SJCRH30 (cell line): ENCODE measurements around the gene OR2H2. TPM values are rescaled to one million over a fixed set of nuclear protein-coding genes. Genes with fewer than 3 reads are reported as not detected.

Source experiments
- DNase-seq, 2 experiments: peaks; one replicate each; pipeline ENCODE4 v3.0.0-alpha.2; 2015 to 2020
- H3K27ac ChIP-seq: fragments of 250-450 bp; sonication (Bioruptor Pico); 2 replicates; pipeline ENCODE4 v1.5.1; 2020; ENCODE audit warnings: mild to moderate bottlenecking, moderate library complexity
- H3K27me3 ChIP-seq: fragments of 250-450 bp; sonication (Bioruptor Pico); 2 replicates; pipeline ENCODE4 v1.5.1; 2020; ENCODE audit warnings: mild to moderate bottlenecking, moderate library complexity
- H3K36me3 ChIP-seq: fragments of 250-450 bp; sonication (Bioruptor Pico); 2 replicates; pipeline ENCODE4 v1.5.1; 2020; ENCODE audit warnings: mild to moderate bottlenecking, moderate library complexity
- H3K4me1 ChIP-seq: fragments of 250-450 bp; sonication (Bioruptor Pico); 2 replicates; pipeline ENCODE4 v1.5.1; 2020; ENCODE audit warnings: mild to moderate bottlenecking, moderate library complexity
- H3K4me3 ChIP-seq: fragments of 250-450 bp; sonication (Bioruptor Pico); 2 replicates; pipeline ENCODE4 v1.5.1; 2020; ENCODE audit warnings: mild to moderate bottlenecking, moderate library complexity
- H3K9me3 ChIP-seq: fragments of 250-450 bp; sonication (Bioruptor Pico); replicated peaks from 2 replicates; pipeline ENCODE4 v1.5.1; 2020; ENCODE audit warnings: mild to moderate bottlenecking, moderate library complexity
- total RNA-seq: library from RNA; depleted of rRNA; stranded (reverse); fragments of >200 nt; shearing (Covaris generic); gene quantifications from 2 replicates; pipeline ENCODE4 v1.2.3, GENCODE V29; 2014

OR2H2 gene
- total RNA-seq, 1 experiment from 2014 or later = not detected

- Histone ChIP-seq H3K9me3 (no peaks in the 10 kb centered on the region), H3K4me1 (no peaks in the 10 kb centered on the region), H3K27ac (no peak overlapping the region), H3K36me3 (no peaks in the 10 kb centered on the region), H3K4me3 (no peak overlapping the region), H3K27me3 (no peaks in the 10 kb centered on the region)
- DNase-seq = no peak
Observed at GRCh38 chr6:29567541-29567940, 17.4 kb upstream of the OR2H2 start.

DNA sequence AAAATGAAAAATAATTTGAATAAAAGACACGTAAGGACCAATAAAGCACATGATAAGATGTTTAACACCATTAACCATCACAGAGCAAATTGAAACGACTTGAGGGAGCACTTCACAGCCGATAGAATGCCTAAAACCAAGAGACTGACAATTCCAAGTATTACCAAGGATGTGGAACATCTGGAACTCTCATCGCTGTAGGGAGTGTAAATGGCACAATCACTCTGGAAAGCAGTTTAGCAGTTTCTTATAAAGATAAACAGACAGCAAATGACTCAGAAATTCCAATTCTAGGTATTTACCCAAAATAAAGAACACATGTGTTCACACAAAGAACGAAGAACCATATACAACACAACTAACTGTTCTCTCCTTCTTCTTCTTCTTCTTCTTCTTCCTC is 16.9 kb upstream of the OR2H2 start:
- Histone ChIP-seq H3K4me3 (no peak overlapping the region), H3K27me3 (no peaks in the 10 kb centered on the region), H3K36me3 (no peaks in the 10 kb centered on the region), H3K9me3 (no peaks in the 10 kb centered on the region), H3K27ac (no peak overlapping the region), H3K4me1 (no peaks in the 10 kb centered on the region)
- no peak for DNase-seq

- DNase-seq = no peak
- no peaks in the 10 kb centered on the region for H3K9me3 ChIP-seq
- H3K27me3 ChIP-seq = no peaks in the 10 kb centered on the region
- no peaks in the 10 kb centered on the region for H3K4me1 ChIP-seq
- H3K36me3 ChIP-seq = no peaks in the 10 kb centered on the region
- no peak overlapping the region for H3K27ac ChIP-seq
- H3K4me3 ChIP-seq = no peak overlapping the region
Observed at GRCh38 chr6:29576056-29576455, 8.9 kb upstream of the OR2H2 start.

- Histone ChIP-seq H3K27ac (no peak overlapping the region), H3K4me3 (no peak overlapping the region), H3K36me3 (no peaks in the 10 kb centered on the region), H3K27me3 (no peaks in the 10 kb centered on the region), H3K9me3 (no peaks in the 10 kb centered on the region), H3K4me1 (no peaks in the 10 kb centered on the region)
- no peak for DNase-seq
Observed at GRCh38 chr6:29577544-29577943, 7.4 kb upstream of the OR2H2 start.

DNA sequence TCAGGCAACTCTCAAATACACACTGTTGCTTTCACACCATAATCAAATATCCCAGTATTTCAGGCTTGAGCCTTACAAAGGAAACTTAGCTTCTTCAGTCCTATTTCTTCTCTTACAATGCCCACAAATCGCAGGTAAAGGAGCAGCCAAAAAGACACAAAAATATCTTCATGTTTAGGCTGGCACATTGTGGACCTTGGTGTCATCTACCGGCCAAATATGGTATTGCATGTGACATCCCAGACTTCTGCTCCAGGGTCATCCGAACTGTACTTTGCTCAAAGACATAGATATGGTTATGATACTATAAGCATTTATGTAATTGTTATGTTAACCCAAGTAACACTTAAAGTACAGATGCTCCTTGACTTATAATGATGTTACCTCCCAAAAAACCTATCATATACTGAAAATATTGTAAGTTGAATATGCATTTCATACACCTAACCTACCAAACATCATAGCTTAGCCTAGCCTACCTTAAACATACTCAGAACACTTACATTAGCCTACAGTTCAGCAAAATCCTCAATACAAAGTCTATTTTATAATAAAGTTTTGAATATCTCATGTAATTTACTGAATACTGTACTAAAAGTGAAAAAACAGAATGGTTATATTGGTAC is 4.6 kb downstream of the OR2H2 start:
- no peaks in the 10 kb centered on the region for H3K27me3 ChIP-seq
- no peaks in the 10 kb centered on the region for H3K9me3 ChIP-seq
- 0 out of 2 replicates have a peak, but pooled peaks cover 3% of the 10 kb centered on the region for H3K4me1 ChIP-seq
- no peak overlapping the region for H3K4me3 ChIP-seq
- H3K27ac ChIP-seq = no peak overlapping the region
- H3K36me3 ChIP-seq = no peaks in the 10 kb centered on the region
- DNase-seq = peak; percentile 11 to 68

GRCh38 chr6:29590218-29590808 is 5.4 kb downstream of the OR2H2 start:
- DNase-seq = no peak
- Histone ChIP-seq H3K27me3 (no peaks in the 10 kb centered on the region), H3K27ac (no peak overlapping the region), H3K36me3 (no peaks in the 10 kb centered on the region), H3K9me3 (no peaks in the 10 kb centered on the region), H3K4me1 (0 out of 2 replicates have a peak, but pooled peaks cover 3% of the 10 kb centered on the region), H3K4me3 (no peak overlapping the region)

DNA sequence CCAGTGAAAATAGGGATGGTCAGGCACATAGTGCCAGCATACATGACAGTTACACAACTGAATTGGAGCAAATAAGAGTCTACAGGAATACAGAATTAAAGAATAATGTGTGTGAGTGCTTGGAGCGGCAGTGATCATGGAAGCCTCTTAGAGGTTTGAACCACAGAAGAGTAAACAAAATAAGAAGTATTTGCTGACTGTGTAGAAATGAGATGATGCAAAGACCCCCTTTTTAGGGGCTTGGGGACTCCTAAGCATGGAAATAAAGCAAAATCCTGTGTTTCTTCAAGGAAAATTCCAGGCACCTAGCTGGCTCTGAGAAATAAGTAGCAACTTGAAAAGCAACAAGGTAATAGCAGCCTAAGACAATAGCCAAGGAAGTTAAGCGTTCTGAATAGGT is 6.8 kb downstream of the OR2H2 start:
- Histone ChIP-seq H3K27me3 (no peaks in the 10 kb centered on the region), H3K9me3 (no peaks in the 10 kb centered on the region), H3K4me1 (0 out of 2 replicates have a peak, but pooled peaks cover 3% of the 10 kb centered on the region), H3K27ac (no peak overlapping the region), H3K4me3 (no peak overlapping the region), H3K36me3 (no peaks in the 10 kb centered on the region)
- DNase-seq = no peak

- no peak overlapping the region for H3K27ac ChIP-seq
- H3K4me3 ChIP-seq = no peak overlapping the region
- no peaks in the 10 kb centered on the region for H3K36me3 ChIP-seq
- H3K9me3 ChIP-seq = no peaks in the 10 kb centered on the region
- DNase-seq = no peak
- no peaks in the 10 kb centered on the region for H3K27me3 ChIP-seq
- 0 out of 2 replicates have a peak, but pooled peaks cover 3% of the 10 kb centered on the region for H3K4me1 ChIP-seq
Observed at GRCh38 chr6:29593199-29593855, 8.4 kb downstream of the OR2H2 start.

DNA sequence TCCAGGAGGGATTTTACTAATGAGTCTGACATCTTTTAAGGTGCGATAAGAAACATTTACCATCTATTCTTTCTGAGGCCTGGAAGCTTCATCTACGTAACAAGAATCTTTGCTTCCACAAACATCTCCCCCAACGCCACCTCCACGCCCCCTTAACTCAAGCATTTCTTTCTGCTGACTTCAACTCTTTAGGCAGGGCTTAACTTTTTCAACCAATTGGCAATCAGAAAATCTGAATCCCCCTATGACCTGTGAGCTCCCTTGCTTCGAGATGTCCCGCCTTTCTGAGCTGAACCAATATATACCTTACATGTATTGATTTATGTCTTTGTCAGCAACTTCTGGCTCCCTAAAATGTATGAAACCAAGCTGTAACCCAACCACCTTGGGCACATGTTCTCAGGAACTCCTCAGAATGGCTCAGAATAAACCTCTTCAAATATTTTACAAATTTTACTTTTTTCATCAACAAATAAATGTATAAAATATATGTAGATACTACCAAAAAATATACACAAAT is 11.5 kb downstream of the OR2H2 start:
- Histone ChIP-seq H3K9me3 (no peaks in the 10 kb centered on the region), H3K4me3 (no peak overlapping the region), H3K27ac (no peak overlapping the region), H3K4me1 (0 out of 2 replicates have a peak, but pooled peaks cover 3% of the 10 kb centered on the region), H3K36me3 (0 out of 2 replicates have a peak, but pooled peaks cover 2% of the 10 kb centered on the region), H3K27me3 (no peaks in the 10 kb centered on the region)
- DNase-seq = no peak

- Histone ChIP-seq H3K36me3 (0 out of 2 replicates have a peak, but pooled peaks cover 2% of the 10 kb centered on the region), H3K27ac (no peak overlapping the region), H3K4me1 (0 out of 2 replicates have a peak, but pooled peaks cover 3% of the 10 kb centered on the region), H3K4me3 (no peak overlapping the region), H3K27me3 (no peaks in the 10 kb centered on the region), H3K9me3 (no peaks in the 10 kb centered on the region)
- DNase-seq = no peak
Observed at GRCh38 chr6:29597184-29597583, 12.3 kb downstream of the OR2H2 start.

DNA sequence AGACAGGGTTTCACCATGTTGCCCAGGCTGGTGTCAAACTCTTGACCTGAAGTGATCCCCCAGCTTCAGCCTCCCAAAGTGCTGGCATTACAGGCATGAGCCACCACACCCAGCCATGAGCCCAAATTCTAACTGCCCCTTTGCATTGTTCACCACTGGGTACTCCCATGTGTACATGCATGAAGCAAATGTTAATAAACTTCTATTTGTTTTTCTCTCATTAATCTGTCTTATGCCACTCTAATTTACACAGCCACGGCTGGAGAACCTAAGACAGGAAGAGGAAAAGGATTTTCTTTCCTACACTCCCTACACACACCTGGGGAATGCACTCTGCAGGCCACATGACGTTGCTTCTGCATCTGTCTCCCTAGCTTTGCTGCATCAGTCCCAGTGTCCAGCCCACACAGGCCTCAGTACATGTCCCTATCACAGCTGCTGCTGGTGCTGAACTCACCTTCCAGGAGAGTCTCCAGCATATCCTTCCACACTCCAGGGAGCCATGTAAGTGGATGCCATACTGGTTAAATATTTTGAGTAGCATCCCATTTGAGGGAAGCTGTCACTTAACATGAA is 13.3 kb downstream of the OR2H2 start:
- H3K9me3 ChIP-seq = no peaks in the 10 kb centered on the region
- H3K4me1 ChIP-seq = 0 out of 2 replicates have a peak, but pooled peaks cover 3% of the 10 kb centered on the region
- H3K27ac ChIP-seq = no peak overlapping the region
- 0 out of 2 replicates have a peak, but pooled peaks cover 2% of the 10 kb centered on the region for H3K36me3 ChIP-seq
- H3K4me3 ChIP-seq = no peak overlapping the region
- DNase-seq = no peak
- no peaks in the 10 kb centered on the region for H3K27me3 ChIP-seq

DNA sequence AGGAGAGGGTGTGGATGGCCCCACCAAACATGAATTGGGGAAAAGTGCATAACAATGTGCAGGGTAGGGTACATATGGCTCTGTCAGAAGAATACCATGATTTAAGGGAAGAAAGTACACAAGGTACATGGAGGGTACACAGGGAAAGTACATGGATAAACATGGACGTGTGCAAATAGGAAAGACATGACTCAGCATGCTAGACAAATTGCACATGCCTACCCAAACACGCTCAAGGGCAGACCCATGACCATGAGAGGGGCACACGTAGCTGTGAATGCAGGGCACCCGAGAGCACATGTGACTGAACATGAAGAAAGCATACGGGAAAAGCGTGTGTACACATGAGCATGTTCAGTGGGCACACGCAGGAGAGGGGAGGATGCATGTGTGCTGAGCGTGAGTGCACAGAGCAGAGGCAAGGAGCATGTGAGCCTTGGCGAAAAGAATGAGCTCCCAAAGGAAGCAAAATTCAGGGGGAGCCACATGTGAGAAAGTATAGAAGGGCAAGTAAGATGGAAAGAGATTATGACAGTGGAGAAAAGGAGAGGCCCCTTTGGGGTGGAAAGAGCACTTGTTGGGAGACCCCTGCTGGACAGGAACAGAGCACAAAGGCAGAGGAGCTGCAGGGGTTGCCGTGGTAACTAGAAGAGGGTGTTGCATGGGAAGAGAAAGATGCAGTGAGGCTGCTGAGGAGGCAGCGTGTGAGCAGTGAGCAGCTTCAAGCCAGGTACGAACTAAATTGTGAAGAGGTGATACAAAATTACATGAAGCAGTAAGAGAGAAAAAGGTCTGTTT is 17.8 kb downstream of the OR2H2 start:
- Histone ChIP-seq H3K27ac (no peak overlapping the region), H3K27me3 (no peaks in the 10 kb centered on the region), H3K4me3 (no peak overlapping the region), H3K9me3 (no peaks in the 10 kb centered on the region), H3K4me1 (no peaks in the 10 kb centered on the region), H3K36me3 (0 out of 2 replicates have a peak, but pooled peaks cover 2% of the 10 kb centered on the region)
- peak; percentile 23 to 31 for DNase-seq

DNA sequence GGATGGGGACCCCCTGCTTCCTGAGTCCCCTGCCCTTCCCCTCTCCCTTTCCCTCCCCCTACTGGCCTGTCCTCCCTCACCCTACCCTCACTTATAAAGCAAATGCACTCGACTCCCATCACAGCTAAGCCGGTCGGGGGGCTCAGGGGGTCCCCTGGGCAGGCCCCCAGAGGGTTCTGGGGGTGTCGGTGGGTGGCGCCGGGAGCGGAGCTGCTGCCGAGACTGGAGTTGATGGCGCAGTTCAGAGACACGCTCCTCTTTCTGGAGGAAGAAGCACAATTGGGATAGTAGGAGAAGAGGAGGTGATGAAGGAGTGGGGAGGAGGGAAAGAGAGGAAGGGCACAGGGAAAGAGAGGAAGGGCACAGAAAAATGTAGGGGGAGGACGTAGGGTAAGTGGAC is 18.5 kb downstream of the OR2H2 start:
- no peak overlapping the region for H3K4me3 ChIP-seq
- H3K36me3 ChIP-seq = 0 out of 2 replicates have a peak, but pooled peaks cover 2% of the 10 kb centered on the region
- H3K27me3 ChIP-seq = no peaks in the 10 kb centered on the region
- H3K9me3 ChIP-seq = no peaks in the 10 kb centered on the region
- DNase-seq = no peak
- H3K27ac ChIP-seq = no peak overlapping the region
- no peaks in the 10 kb centered on the region for H3K4me1 ChIP-seq

- Histone ChIP-seq H3K36me3 (peaks cover 5% of the 10 kb centered on the region; the same call in 1 of the 2 replicates), H3K9me3 (no peaks in the 10 kb centered on the region), H3K4me3 (no peak overlapping the region), H3K4me1 (no peaks in the 10 kb centered on the region), H3K27ac (no peak overlapping the region), H3K27me3 (no peaks in the 10 kb centered on the region)
- DNase-seq = peak; percentile 42 to 55
Observed at GRCh38 chr6:29603930-29604329, 19.0 kb downstream of the OR2H2 start.
